ENCODE results near the gene TMX2.
A peak's percentile ranks its signal among the peaks of the same experiment; 100 is the strongest.

DNA sequence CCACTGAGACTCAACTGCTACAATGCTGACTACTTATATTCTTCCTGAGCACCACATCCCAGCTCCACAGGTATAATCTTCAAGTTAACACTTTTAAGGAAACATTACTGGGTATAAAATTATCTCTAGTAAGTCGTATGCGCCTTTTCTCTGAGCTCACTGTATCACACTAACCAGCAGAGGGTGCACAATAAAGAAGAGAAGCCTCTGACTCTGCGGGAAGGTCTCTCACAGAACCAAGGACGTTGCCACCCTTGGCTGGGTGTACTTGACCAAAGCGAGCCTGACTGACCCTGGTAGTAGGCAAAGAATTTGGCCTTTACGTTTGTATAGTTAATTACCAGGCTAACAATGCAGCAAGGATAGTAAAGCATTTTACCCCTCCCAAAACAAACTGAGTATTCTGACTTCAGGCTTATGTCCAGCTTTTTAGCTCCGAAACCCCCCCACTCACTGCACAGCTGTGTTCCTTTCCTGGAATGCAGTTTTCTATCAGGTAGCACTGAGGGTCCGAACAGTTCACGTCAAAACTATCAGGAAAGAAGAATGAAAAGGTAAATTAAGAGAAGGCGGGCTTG, 39.4 kb downstream of the TMX2 start, which contains the start of gene BTBD18:
- TF ChIP-seq, protein P1, sequence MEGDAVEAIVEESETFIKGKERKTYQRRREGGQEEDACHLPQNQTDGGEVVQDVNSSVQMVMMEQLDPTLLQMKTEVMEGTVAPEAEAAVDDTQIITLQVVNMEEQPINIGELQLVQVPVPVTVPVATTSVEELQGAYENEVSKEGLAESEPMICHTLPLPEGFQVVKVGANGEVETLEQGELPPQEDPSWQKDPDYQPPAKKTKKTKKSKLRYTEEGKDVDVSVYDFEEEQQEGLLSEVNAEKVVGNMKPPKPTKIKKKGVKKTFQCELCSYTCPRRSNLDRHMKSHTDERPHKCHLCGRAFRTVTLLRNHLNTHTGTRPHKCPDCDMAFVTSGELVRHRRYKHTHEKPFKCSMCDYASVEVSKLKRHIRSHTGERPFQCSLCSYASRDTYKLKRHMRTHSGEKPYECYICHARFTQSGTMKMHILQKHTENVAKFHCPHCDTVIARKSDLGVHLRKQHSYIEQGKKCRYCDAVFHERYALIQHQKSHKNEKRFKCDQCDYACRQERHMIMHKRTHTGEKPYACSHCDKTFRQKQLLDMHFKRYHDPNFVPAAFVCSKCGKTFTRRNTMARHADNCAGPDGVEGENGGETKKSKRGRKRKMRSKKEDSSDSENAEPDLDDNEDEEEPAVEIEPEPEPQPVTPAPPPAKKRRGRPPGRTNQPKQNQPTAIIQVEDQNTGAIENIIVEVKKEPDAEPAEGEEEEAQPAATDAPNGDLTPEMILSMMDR (IDR thresholded peaks at IDR 0.05; ENCODE audit: low read length), result peak; percentile 59
- TF ChIP-seq EZH2 (IDR thresholded peaks at IDR 0.05; ENCODE audit: borderline replicate concordance, low read length), result no peak

All from OCI-LY1 (cell line).